Measurements from ENCODE around the gene BBS9. TPM values are rescaled to one million over a fixed set of nuclear protein-coding genes. Genes with fewer than 3 reads are reported as not detected.
"Not testable (repeated sequence)": the region's sequence is repeated elsewhere in the genome, so short reads cannot be mapped to it uniquely, and the experiment has no call there.

Gene BBS9
- total RNA-seq, result 29.5 TPM

DNA sequence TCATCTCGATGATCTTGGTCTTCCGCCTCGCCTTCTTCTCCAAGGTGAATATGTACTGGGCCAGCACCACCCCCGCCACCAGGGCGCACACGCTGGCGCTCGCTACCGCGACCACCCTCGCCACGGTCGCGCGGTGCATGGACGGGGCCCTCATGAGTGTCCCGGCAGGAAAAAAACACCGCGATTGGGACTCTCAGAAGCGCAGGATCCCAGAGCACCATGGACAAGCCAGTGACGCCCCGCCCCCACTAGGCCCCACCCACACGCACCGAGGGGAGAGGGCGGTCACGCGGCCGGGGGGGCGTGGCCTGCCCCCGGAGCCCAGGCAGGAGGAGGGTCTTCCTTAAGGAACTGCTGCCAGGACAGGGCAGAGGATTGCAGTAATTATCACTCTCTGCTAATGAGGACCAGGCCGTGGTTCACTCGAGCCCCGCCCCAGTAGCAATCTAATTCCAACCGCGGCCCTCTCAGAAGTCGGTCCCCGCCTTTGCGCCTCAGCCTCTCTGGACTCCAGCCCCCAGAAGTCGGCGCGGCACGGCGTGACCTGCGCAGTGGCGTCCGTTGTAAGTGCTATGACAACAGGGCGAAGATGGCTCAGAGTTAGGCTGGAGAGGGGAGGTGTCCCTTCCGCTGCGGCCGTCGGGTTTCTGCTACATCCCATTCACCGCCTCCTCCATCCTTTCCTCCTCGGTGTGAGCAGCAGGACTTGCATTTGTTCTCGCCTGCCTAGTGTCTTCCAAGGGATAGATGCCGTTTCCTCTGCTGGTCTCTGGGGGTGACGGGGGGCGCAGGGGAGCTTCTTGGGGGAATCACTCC, at the start of gene BBS9:
TSS of gene BBS9 (plus strand) at position 575 of the 816 bp plus-strand sequence. CDS start 16,689 bp downstream, outside the sequence.
- H3K27me3 ChIP-seq (ENCODE audit: insufficient read depth, low read length), result no peaks in the 10 kb centered on the region
- no peaks in the 10 kb centered on the region for H3K9me3 ChIP-seq (ENCODE audit: low read depth, low read length)
- peaks cover 8% of the 10 kb centered on the region for H3K4me1 ChIP-seq (ENCODE audit: insufficient read depth, low read length)
- H3K4me3 ChIP-seq (ENCODE audit: low read length), result peak within 1 kb of the TSS; percentile 62

DNA sequence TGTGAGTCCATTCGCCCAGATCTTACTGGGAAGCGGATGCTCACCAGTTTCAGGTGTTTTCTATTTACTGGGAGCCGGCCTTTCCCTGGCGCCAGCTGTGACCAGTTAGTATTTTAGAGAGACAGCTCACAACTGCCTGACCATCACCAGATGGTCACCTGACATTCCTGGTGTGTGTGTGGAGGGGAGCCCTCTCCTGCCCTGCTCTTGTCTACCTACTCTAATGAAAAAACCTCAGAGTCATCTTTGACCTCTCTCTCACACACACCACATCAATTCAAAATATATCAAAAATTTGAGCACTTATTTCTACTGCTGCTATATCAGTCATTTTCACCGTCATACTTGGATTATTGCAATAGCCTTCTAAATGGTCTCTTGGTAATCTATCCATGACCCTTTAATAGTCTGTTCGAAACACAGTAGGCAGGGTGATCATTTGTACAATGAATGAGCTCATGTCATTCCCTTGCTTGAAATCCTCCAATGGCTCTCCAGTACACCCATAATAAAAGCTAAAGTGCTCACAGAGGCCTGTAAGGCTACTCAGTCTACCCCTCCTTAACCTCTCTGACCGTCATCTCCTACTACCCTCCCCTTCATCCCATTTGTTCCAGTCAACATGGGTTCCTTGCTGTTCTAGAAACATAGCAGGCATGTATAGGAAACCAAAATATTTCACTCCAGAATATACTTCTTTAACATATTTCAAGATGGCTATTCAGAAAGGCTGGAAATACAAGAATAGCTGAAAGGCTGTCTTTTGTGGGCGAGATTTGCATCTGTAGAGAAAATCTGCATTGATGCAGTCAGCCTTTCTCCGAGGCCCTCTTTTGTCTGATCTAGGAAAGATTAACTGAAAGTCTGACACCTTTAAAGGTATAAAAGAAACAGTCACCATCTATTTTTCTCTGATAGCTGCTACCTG, 49.3 kb upstream of the BBS9 start:
- Histone ChIP-seq H3K4me3 (ENCODE audit: low read length) (no peak overlapping the region), H3K9me3 (ENCODE audit: low read depth, low read length) (no peaks in the 10 kb centered on the region), H3K4me1 (ENCODE audit: insufficient read depth, low read length) (peaks cover 7% of the 10 kb centered on the region), H3K27me3 (ENCODE audit: insufficient read depth, low read length) (peaks cover 3% of the 10 kb centered on the region)

GRCh38 chr7:33087356-33087755, 42.0 kb upstream of the BBS9 start:
- Histone ChIP-seq H3K27me3 (ENCODE audit: insufficient read depth, low read length) (no peaks in the 10 kb centered on the region), H3K4me1 (ENCODE audit: insufficient read depth, low read length) (no peaks in the 10 kb centered on the region), H3K4me3 (ENCODE audit: low read length) (no peak overlapping the region), H3K9me3 (ENCODE audit: low read depth, low read length) (no peaks in the 10 kb centered on the region)

- Histone ChIP-seq H3K9me3 (ENCODE audit: low read depth, low read length) (no peaks in the 10 kb centered on the region), H3K4me1 (ENCODE audit: insufficient read depth, low read length) (no peaks in the 10 kb centered on the region), H3K4me3 (ENCODE audit: low read length) (no peak overlapping the region), H3K27me3 (ENCODE audit: insufficient read depth, low read length) (no peaks in the 10 kb centered on the region)
These were observed 41.5 kb upstream of the BBS9 start for GRCh38 chr7:33087858-33088257.

GRCh38 chr7:33089142-33089541, 40.2 kb upstream of the BBS9 start:
- Histone ChIP-seq H3K4me3 (ENCODE audit: low read length) (no peak overlapping the region), H3K4me1 (ENCODE audit: insufficient read depth, low read length) (no peaks in the 10 kb centered on the region), H3K9me3 (ENCODE audit: low read depth, low read length) (no peaks in the 10 kb centered on the region), H3K27me3 (ENCODE audit: insufficient read depth, low read length) (no peaks in the 10 kb centered on the region)

GRCh38 chr7:33091111-33091531, 38.2 kb upstream of the BBS9 start:
- Histone ChIP-seq H3K27me3 (ENCODE audit: insufficient read depth, low read length) (no peaks in the 10 kb centered on the region), H3K4me3 (ENCODE audit: low read length) (no peak overlapping the region), H3K4me1 (ENCODE audit: insufficient read depth, low read length) (no peaks in the 10 kb centered on the region), H3K9me3 (ENCODE audit: low read depth, low read length) (no peaks in the 10 kb centered on the region)

DNA sequence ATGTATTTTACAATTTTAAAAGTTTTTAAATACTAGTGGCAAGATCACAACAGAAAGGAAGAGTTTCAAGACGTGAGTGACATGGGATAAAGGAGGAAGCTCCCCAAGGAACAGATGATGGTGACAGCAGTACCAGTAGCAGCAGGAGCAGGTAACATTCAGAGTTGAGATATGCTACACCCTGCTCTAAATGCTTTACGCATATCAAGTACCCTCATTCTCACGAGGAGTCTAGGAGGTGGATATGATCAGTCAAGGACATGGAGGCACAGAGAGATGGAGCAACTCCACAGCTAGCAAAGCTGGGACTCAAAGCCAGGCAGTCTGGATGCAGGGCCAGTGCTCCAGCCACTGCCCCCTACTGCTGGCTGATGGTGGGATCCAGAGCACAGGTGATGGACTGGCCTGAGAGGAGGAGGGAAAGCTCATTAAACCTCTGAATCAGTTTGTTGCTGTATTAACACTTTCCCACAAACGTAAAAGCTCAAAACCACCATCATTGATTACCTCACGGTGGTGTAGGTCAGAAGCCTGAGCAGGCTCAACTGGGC, 37.6 kb upstream of the BBS9 start:
- H3K27me3 ChIP-seq (ENCODE audit: insufficient read depth, low read length), result no peaks in the 10 kb centered on the region
- no peaks in the 10 kb centered on the region for H3K9me3 ChIP-seq (ENCODE audit: low read depth, low read length)
- H3K4me3 ChIP-seq (ENCODE audit: low read length), result no peak overlapping the region
- H3K4me1 ChIP-seq (ENCODE audit: insufficient read depth, low read length), result no peaks in the 10 kb centered on the region

DNA sequence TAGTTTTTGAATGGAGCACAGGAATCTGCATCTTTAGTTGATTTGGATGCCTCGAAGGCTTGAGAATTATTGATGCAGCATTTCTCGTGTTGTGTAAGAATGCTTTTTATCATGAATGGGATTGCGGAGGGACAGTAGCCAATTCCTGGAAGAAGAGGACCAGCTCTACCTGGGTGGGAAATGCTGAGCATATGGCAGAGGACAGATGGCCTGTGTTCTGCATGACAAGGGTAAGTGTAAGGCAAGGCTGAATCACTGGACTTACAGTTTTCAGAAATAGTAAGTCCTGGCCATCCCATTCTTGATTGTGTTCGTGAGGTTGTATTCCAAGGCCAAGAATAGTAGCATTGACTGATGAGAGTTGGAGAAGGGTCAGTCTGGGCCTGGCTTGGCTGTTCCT, 36.1 kb upstream of the BBS9 start:
- Histone ChIP-seq H3K4me1 (ENCODE audit: insufficient read depth, low read length) (no peaks in the 10 kb centered on the region), H3K27me3 (ENCODE audit: insufficient read depth, low read length) (no peaks in the 10 kb centered on the region), H3K4me3 (ENCODE audit: low read length) (no peak overlapping the region), H3K9me3 (ENCODE audit: low read depth, low read length) (no peaks in the 10 kb centered on the region)

- not testable (repeated sequence) for H3K4me1 ChIP-seq (ENCODE audit: insufficient read depth, low read length); H3K9me3 ChIP-seq (ENCODE audit: low read depth, low read length); H3K27me3 ChIP-seq (ENCODE audit: insufficient read depth, low read length); H3K4me3 ChIP-seq (ENCODE audit: low read length)
These were observed 34.6 kb upstream of the BBS9 start for GRCh38 chr7:33094745-33095275.

DNA sequence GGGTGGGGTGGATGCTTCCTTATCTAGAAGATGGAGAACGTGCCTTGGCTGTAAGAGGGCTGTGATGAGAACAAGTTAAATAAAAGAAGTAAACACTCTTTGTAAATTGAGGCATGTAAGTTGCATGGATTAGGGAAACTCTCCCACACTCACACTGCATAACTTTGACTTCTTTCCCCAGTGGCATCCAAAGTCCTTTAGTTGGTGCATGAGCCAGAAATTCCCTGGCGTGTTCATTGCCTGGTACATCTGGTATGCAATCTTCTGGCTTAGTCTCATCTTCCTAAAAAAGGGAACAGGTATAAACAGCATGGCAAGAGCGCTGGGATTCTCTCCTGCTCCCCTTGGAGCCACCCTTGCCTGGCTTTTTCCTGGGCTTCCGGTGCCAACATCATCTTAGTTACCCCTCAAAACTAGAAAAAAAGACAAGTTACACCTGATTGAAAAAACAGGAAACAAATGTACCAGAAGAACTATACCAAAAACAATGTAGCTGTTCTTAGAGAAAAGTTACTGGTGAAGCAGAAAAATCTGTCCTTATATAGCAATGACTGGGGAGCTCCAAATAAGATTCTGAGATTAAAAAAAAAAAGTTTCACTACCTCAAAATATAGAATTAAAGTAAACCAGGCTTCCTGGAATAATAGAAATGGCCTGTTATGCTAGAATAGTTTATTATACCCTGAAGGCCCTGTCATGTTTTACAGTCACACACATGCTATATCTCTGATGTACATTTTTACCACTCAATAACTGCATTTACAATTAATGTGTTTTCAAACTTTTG, 30.0 kb upstream of the BBS9 start:
- no peak overlapping the region for H3K4me3 ChIP-seq (ENCODE audit: low read length)
- no peaks in the 10 kb centered on the region for H3K9me3 ChIP-seq (ENCODE audit: low read depth, low read length)
- peaks cover 11% of the 10 kb centered on the region for H3K4me1 ChIP-seq (ENCODE audit: insufficient read depth, low read length)
- no peaks in the 10 kb centered on the region for H3K27me3 ChIP-seq (ENCODE audit: insufficient read depth, low read length)

DNA sequence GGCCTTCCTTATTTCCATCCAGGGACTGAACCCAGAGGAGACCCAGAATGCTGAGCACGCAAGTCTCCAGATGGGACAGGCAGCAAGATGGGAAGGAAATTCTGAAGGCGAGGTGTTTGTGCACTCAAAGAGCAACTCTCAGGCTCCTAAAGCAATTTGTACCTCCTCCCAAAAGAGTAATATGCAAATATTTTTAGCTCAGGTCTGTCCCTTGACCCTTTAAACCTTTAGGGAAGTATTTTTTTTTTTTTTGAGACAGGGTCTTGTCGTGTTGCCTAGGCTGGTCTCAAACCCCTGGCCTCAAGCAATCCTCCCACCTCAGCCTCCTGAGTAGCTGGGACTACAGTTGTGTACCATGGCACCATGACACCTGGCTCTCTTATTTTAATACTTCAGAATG, 28.6 kb upstream of the BBS9 start:
- no peak overlapping the region for H3K4me3 ChIP-seq (ENCODE audit: low read length)
- peaks cover 11% of the 10 kb centered on the region for H3K4me1 ChIP-seq (ENCODE audit: insufficient read depth, low read length)
- no peaks in the 10 kb centered on the region for H3K9me3 ChIP-seq (ENCODE audit: low read depth, low read length)
- no peaks in the 10 kb centered on the region for H3K27me3 ChIP-seq (ENCODE audit: insufficient read depth, low read length)

DNA sequence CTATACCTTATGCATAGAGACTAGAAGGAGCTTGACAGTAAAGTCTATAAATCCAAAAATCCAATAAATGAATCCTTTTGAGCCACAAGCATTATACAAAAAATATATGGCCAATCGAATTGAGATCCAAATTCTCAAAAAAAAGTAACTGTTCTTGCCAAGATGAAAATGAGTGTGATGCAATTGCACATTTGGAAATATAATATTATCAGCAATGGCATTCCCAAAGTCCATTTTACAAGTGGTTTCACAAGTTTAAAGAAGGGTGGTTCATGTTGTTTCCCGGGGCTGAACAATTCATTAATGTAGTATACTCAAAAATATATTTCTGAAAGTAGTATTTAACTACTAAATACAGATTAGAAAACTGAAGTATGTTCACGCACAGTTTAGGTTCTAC, 27.5 kb upstream of the BBS9 start:
- Histone ChIP-seq H3K4me3 (ENCODE audit: low read length) (no peak overlapping the region), H3K27me3 (ENCODE audit: insufficient read depth, low read length) (no peaks in the 10 kb centered on the region), H3K9me3 (ENCODE audit: low read depth, low read length) (no peaks in the 10 kb centered on the region), H3K4me1 (ENCODE audit: insufficient read depth, low read length) (peaks cover 18% of the 10 kb centered on the region)

DNA sequence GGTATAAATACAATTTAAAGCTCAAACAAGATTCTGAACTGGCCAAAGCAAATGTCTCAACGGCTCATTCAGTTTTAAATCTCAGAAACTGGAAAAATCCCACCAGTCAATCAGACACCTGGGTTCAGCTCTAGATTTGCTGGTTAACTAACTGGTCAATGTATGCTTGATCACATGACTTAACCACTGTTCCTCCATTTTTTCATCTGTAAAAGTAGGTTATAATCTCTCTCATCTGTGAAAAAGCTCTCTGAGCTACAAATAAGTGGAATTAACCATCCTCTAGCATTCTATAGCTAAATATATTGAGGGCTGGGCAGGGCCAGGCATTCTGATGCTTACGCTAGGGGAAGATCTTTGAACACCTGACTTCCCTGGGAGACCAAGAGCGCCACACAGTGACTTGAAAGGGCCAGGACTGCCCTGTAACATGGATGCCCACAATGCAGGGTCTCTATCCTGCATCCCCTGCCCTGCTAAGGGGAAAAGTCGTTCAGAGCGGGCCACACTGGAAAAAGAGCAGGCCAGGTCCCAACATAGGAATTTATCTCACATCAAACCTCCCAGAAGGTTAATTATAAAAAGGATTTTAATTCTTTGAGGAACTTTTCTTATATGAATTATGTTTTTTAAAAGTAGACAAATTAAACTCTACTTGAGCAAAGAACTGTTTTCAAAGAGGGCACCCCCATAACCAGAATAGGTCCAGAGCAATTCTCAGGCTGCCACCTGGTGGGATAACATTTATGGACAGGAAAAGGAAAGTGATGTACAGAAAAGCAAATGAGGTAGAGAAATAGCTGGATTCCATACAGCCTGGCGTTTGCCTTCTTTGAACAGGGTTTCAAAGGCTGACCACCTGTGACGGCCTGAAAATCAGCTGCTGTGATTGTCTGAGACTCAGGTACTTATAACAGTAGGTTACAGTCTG, 22.0 kb upstream of the BBS9 start:
- Histone ChIP-seq H3K9me3 (ENCODE audit: low read depth, low read length) (no peaks in the 10 kb centered on the region), H3K4me3 (ENCODE audit: low read length) (no peak overlapping the region), H3K27me3 (ENCODE audit: insufficient read depth, low read length) (no peaks in the 10 kb centered on the region), H3K4me1 (ENCODE audit: insufficient read depth, low read length) (peaks cover 39% of the 10 kb centered on the region)
